Epidermal melanocyte (primary cell): ENCODE results near the gene PRTFDC1.

ENCODE experiments used
- DNase-seq: peaks from one replicate; pipeline ENCODE4 v3.0.0; 2011; ENCODE audit warnings: low spot score; ENCODE audit not compliant: insufficient read length

The PRTFDC1 gene

GRCh38 chr10:24804392-24804791, 148.0 kb downstream of the PRTFDC1 start:
- DNase-seq, result no peak

GRCh38 chr10:24802378-24802777, 150.0 kb downstream of the PRTFDC1 start:
- no peak for DNase-seq

- DNase-seq, result no peak
Measured at GRCh38 chr10:24800861-24801260, 151.5 kb downstream of the PRTFDC1 start.
